Tibial nerve (tissue), 3 donors: ENCODE data around the gene ACP6.

Experiments used
- EP300 ChIP-seq, 2 donors: sonication (generic); formaldehyde crosslinking; IDR thresholded peaks; one replicate each; pipeline ENCODE4 v1.6.1; 2017; ENCODE audit warnings: antibody characterized with exemption in 2 of 2, mild to moderate bottlenecking in 1 of 2
- POLR2A ChIP-seq, 2 donors: fragments of 450-650 bp; IDR thresholded peaks; one replicate each; pipeline ENCODE4 v1.6.1; 2017; ENCODE audit warnings: antibody characterized with exemption in 2 of 2, mild to moderate bottlenecking in 2 of 2, moderate library complexity in 2 of 2

- TF ChIP-seq POLR2A (IDR thresholded peaks at IDR 0.05) (no peak), EP300 (IDR thresholded peaks at IDR 0.05) (no peak)
Measured at GRCh38 chr1:147611021-147611426, 59.3 kb downstream of the ACP6 start.
